Measurements from ENCODE around the gene ULK3.
A peak's percentile ranks its signal among the peaks of the same experiment; 100 is the strongest.

Gene ULK3

GRCh38 chr15:74867466-74868038 lies 24.6 kb upstream of the ULK3 start:
- no peak for DNase-seq

- no peak for DNase-seq
Observed at GRCh38 chr15:74866090-74866489, 23.1 kb upstream of the ULK3 start.

- DNase-seq = no peak
Observed at GRCh38 chr15:74865316-74865715, 22.4 kb upstream of the ULK3 start.

- DNase-seq = no peak
Observed at GRCh38 chr15:74864296-74864695, 21.3 kb upstream of the ULK3 start.

GRCh38 chr15:74863239-74864056 lies 20.5 kb upstream of the ULK3 start:
- DNase-seq = no peak

DNA sequence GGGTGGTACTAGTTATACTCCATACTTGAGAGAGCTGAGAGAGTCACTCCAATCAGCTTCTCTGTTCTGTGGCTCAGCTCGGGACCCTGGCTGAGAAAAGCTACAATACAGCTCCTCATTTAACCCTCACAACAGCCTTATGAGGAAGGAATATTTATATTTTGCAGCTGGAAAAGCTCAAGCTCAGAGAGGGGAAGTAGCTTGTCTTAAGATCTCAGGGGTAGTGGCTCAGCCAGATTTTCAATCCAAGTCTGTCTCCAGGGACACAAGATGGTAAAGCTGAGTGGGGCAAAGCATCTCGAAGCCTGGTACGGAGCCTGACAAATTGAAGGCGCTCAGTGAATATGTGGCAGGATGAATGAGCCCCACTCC lies 15.4 kb upstream of the ULK3 start:
- DNase-seq = no peak

- no peak for DNase-seq
Observed at GRCh38 chr15:74857671-74858368, 14.9 kb upstream of the ULK3 start.

GRCh38 chr15:74857082-74857655 lies 14.2 kb upstream of the ULK3 start:
- DNase-seq = no peak

GRCh38 chr15:74856537-74856936 lies 13.6 kb upstream of the ULK3 start:
- DNase-seq = no peak

GRCh38 chr15:74855857-74856256 lies 12.9 kb upstream of the ULK3 start:
- no peak for DNase-seq

DNA sequence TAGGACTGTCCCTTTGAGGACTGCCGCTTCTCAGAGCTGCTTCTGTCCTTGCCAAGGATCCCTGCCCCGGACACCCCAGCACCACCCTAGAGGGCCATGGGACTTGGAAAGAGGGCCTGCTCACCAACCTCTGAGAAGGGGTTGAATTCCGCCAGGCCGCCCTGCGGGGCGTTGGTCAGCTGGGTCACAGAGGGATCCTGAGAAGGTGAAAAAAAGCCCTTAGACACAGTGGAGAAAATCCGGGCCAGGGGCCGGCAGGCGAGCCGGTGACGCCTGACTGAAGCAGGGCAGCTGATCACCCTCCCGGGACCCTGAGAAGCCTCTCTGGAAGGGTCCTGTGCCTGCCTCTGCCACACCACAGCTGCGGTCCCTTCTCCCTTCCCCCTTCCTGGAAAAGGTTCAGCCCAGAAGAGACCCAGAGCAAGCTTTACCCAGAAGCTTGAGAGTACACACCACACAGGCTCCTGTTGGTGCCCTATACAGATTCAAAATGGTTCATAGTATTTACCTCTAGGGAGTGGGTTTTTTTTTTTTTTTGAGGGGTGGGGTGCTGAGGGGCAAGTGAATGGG lies 11.6 kb upstream of the ULK3 start:
- DNase-seq = no peak

- DNase-seq = no peak
Observed at GRCh38 chr15:74851960-74852359, 9.0 kb upstream of the ULK3 start.

DNA sequence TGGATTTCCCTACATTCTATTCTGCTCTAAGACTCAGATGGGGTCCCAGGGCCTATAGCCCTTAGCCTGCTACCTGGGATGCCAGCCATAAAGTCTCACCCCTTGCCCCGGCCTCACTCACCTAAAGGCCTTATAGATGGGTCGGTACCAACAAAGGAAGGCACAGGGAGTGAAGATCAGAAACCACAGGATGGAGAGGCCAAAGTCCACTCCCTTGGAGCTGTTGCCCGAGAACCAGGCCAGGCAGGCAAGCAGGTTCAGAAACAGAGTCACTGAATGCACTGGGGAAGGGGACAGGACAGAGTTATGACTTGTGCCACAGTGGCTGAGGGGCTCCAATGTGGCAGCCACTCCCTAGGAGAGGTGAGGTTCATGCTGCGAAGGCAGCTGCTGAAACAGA lies 7.4 kb upstream of the ULK3 start:
- no peak for DNase-seq

GRCh38 chr15:74847432-74847831 lies 4.5 kb upstream of the ULK3 start:
- DNase-seq = no peak

GRCh38 chr15:74845581-74845980 lies 2.6 kb upstream of the ULK3 start:
- DNase-seq = no peak

- DNase-seq = peak; percentile 85
Observed at GRCh38 chr15:74845208-74845568, 2.2 kb upstream of the ULK3 start.

DNA sequence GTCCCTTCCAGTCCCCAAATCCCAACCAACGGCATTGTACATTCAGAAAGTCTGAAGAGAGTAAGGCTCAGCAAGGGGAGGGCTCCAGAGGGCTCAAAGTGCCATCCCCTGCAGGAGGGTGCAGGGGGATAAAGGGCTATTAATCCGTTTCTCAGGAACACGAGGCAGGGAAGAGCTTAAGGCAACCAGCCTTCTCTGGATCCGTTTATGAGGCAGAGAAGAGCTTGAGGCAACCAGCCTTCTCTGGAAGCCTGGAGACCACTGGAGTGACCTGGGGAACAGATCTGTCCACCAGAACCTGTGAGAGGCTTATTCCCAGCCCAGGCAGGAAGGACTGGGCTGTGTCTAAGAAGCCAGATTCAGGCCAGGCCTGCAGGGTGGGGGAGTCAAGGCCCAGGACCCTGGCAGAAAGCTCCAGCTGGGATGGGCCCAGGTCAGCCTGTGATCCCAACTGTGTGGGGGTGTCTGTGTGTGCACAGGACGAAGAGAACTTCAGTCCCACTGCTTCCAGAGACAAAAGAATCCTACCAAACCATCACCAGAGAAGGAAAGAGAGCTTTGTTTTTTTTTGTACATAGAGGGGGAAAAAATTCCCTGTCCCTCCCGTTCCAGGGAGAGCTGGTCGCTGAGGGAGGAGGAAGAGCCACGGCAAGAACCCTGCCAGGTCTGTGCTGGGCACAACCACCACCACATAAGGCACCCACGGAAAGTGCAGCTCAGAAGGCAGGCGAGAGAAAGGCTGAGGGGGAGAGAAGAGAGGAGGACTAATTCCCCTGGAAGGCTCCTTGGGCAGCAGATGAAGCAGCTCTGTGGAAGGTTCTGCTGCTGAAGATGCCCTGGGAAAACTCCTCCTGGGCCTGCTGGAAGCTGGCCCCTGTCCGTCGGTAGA lies 1.6 kb upstream of the ULK3 start:
- DNase-seq = no peak

GRCh38 chr15:74843891-74844299 lies 939 bp upstream of the ULK3 start:
- peak; percentile 66 for DNase-seq

GRCh38 chr15:74843445-74843828 lies 481 bp upstream of the ULK3 start:
- DNase-seq = no peak

- DNase-seq = no peak
Observed at GRCh38 chr15:74841891-74842373, 1.0 kb downstream of the ULK3 start.

DNA sequence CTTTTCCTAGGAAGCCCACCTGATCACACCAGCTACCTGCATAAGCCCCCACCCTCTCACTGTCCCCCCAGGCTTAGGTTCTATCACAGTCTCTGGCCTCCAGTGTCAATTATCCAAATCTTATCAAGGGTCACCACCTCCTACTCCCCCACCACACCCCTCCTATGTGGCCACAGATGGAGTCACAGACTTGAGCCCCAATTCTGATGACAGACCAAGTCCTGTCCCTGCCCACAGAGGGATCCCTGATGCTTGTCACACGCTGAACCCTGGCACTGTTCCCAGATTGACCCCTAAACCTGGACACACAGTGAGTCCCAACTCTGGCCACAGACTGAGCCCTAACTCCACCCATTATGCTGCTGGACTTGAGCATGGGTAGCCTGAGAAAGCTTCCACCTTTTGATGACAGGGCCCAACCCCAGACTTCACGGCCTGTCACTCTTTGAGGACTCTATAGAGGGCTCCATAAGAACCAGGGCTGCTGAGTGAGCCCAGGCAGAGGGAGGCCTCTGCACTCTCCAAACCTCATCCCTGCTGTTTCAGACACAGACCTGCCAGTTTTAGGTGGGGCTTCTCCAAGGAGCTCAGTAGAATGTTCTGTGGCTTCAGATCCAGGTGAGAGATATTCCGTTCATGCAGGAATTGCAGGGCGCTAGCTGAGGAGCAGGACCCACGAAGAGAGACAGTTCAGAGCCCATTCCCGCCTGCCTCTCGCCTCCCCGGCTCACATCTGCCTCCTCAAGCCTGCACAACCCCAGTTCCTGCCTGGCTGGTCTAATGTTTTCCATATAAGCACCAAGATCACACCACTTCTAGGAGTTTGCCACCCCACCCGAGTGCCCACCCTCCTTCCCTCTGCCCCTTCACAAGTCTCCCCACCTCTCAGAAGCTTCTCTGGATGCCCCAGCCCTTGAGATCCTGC lies 1.8 kb downstream of the ULK3 start:
- no peak for DNase-seq

Data from activated effector memory CD4-positive, alpha-beta T cell treated with anti-CD3 and anti-CD28 coated beads, Interleukin-2, amount 50 U/mL, for 16 hours (primary cell).